Uterus (tissue), 4 donors: ENCODE results near the gene DENND6A. TPM values are rescaled to one million over a fixed set of nuclear protein-coding genes. Genes with fewer than 3 reads are reported as not detected.

ENCODE experiments used
- DNase-seq, 2 donors: peaks; one replicate each; pipeline ENCODE4 v3.0.0-alpha.2; 2019 to 2020
- H3K27ac ChIP-seq, 2 donors: fragments of 200-600 bp; sonication (generic); 1 replicate in 1 of 2; 2 replicates in 1 of 2; pipeline ENCODE4 v1.5.1; 2016 to 2018
- H3K27me3 ChIP-seq, 2 donors: fragments of 200-600 bp; sonication (generic); one replicate each; pipeline ENCODE4 v1.5.1; 2018 to 2019; ENCODE audit warnings: control low read depth in 1 of 2
- H3K36me3 ChIP-seq, 2 donors: fragments of 200-600 bp; sonication (generic); one replicate each; pipeline ENCODE4 v1.5.1; 2019; ENCODE audit warnings: control low read depth in 1 of 2
- H3K4me1 ChIP-seq, 2 donors: fragments of 200-600 bp; sonication (generic); one replicate each; pipeline ENCODE4 v1.5.1; 2018 to 2019; ENCODE audit warnings: control low read depth in 1 of 2
- H3K4me3 ChIP-seq, 2 donors: fragments of 200-600 bp; sonication (generic); 1 replicate in 1 of 2; 2 replicates in 1 of 2; pipeline ENCODE4 v1.5.1; 2018 to 2019; ENCODE audit warnings: mild to moderate bottlenecking in 1 of 2
- H3K9me3 ChIP-seq, 2 donors: fragments of 200-600 bp; sonication (generic); one replicate each; pipeline ENCODE4 v1.5.1; 2019; ENCODE audit warnings: control low read depth in 1 of 2
- POLR2A ChIP-seq, 2 donors: fragments of 450-650 bp; IDR thresholded peaks; one replicate each; pipeline ENCODE4 v1.6.1; 2016; ENCODE audit warnings: antibody characterized with exemption in 2 of 2, mild to moderate bottlenecking in 1 of 2, moderate library complexity in 1 of 2
- intact Hi-C: fragments of 100-400 bp; cut with DNase I; formaldehyde crosslinking; loops from one replicate; pipeline ENCODE4 v1.15.1; 2023; ENCODE audit warnings: low total_unique reads
- total RNA-seq, 4 donors: library from RNA; depleted of rRNA in 3 of 4; stranded (reverse); fragments of >200 nt in 3 of 4; gene quantifications; one replicate each; pipeline versions ENCODE4 v1.1.0 to v1.2.4, GENCODE V29; 2014 to 2023
- TF ChIP-seq, protein P1 (sequence below), 4 experiments: fragments of 200-600 bp in 2 of 4; fragments of 450-650 bp in 2 of 4; sonication (generic) in 2 of 4; IDR thresholded peaks; one replicate each; pipeline ENCODE4 v1.5.1; 2016 to 2019; ENCODE audit warnings: antibody characterized with exemption in 4 of 4, mild to moderate bottlenecking in 2 of 4, moderate library complexity in 1 of 4
- donor health status: DM: yes; HTN: yes; CAD: no.

DENND6A gene
- total RNA-seq, 4 donors from 2014 or later: 11.5 to 65.8 (median 40.4) TPM

DNA sequence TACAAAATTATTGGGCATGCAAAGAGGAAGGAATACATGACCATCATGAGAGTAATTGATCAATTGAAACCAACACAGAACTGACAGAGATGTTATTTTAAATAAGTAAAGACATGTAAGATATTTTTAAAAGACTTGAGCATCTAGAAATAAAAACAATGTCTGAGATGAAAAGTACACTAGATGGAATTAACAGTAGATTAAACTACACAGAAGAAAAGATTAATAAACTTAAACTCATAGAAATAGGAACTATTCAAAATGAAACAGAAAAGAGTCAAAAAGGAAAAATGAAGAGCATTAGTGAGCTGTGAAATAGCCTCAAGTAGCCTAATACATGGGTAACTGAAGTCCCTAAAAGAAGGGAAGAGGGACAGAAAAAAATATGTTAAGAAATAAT is 87.2 kb downstream of the DENND6A start:
- Histone ChIP-seq H3K27ac (no peak overlapping the region), H3K36me3 (no peaks in the 10 kb centered on the region), H3K4me3 (no peak overlapping the region), H3K27me3 (no peaks in the 10 kb centered on the region), H3K9me3 (no peaks in the 10 kb centered on the region), H3K4me1 (no peaks in the 10 kb centered on the region)
- TF ChIP-seq, protein P1, sequence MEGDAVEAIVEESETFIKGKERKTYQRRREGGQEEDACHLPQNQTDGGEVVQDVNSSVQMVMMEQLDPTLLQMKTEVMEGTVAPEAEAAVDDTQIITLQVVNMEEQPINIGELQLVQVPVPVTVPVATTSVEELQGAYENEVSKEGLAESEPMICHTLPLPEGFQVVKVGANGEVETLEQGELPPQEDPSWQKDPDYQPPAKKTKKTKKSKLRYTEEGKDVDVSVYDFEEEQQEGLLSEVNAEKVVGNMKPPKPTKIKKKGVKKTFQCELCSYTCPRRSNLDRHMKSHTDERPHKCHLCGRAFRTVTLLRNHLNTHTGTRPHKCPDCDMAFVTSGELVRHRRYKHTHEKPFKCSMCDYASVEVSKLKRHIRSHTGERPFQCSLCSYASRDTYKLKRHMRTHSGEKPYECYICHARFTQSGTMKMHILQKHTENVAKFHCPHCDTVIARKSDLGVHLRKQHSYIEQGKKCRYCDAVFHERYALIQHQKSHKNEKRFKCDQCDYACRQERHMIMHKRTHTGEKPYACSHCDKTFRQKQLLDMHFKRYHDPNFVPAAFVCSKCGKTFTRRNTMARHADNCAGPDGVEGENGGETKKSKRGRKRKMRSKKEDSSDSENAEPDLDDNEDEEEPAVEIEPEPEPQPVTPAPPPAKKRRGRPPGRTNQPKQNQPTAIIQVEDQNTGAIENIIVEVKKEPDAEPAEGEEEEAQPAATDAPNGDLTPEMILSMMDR (IDR thresholded peaks at IDR 0.05): no peak
- no peak for TF ChIP-seq POLR2A (IDR thresholded peaks at IDR 0.05)
- no peak for DNase-seq
- intact Hi-C loops: no loop called here

DNA sequence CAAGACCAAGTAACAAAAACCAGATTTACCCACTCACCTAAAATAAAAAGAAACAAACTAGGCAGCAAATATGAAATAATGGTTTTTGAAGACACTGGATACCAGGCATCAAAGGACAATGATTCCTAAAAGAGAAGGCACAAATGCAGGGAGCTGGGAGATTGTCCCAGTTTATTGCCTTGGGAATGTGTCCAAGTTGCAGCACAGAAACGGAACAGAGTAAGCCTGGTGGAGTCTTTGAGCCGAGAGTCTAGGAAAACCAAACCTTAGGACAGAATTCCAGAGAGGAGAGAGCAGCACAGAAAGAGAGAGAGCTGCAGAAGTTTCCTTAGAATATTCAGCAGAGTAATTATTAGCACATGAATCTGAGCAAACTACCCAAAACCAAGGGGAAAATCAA is 87.9 kb downstream of the DENND6A start:
- intact Hi-C loops: no loop called here
- no peak overlapping the region for H3K4me3 ChIP-seq
- no peaks in the 10 kb centered on the region for H3K27me3 ChIP-seq
- no peak for DNase-seq
- no peaks in the 10 kb centered on the region for H3K36me3 ChIP-seq
- no peak overlapping the region for H3K27ac ChIP-seq
- no peaks in the 10 kb centered on the region for H3K9me3 ChIP-seq
- no peaks in the 10 kb centered on the region for H3K4me1 ChIP-seq
- TF ChIP-seq POLR2A (IDR thresholded peaks at IDR 0.05): no peak
- TF ChIP-seq, protein P1 (IDR thresholded peaks at IDR 0.05): no peak

DNA sequence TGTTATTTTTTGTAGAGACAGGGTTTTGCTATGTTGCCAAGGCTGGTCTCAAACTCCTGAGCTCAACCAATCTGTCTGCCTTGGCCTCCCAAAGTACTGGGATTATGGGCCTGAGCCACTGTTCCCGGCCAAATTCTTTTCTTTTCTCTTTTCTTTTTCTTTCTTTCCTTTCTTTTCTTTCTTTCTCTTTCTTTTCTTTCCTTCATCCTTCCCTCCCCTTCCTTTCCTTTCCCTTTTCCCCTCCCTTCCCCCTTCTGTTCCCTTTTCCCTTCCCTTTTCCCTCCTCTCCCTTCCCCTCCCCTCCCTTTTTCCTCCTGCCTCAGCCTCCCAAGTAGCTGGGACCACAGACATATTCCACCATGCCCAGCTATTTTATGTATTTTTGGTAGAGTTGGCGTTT is 92.7 kb downstream of the DENND6A start:
- TF ChIP-seq POLR2A (IDR thresholded peaks at IDR 0.05): no peak
- TF ChIP-seq, protein P1 (IDR thresholded peaks at IDR 0.05): no peak
- peaks cover 0 to 4% of the 10 kb centered on the region in 2 donors for H3K4me1 ChIP-seq
- no peaks in the 10 kb centered on the region for H3K9me3 ChIP-seq
- intact Hi-C loops: no loop called here
- H3K4me3 ChIP-seq: no peak overlapping the region
- no peaks in the 10 kb centered on the region for H3K36me3 ChIP-seq
- no peak overlapping the region for H3K27ac ChIP-seq
- no peak for DNase-seq
- H3K27me3 ChIP-seq: no peaks in the 10 kb centered on the region

DNA sequence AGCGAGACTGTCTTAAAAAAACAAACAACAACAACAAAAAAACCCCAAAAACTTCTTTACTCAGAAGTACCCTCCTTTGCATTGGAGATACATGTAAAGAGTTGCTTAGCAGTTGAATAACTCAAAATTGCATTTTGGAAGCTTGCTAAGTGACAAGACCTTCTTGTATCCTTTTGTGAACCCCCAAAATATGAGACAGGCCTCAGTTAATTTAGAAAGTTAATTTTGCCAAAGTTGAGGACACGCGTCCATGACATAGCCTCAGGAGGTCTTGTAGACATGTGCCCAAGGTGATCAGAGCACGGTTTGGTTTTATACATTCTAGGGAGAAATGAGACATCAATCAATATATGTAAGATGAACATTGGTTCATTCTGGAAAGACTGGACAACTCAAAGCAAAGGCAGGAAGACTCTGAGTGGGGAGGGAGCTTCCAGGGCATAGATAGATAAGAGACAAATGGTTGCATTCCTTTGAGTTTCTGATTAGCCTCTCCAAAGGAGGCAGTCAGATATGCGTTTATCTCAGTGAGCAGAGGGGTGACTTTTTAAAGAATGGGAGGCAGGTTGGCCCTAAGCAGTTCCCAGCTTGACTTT is 94.0 kb downstream of the DENND6A start:
- intact Hi-C loops: no loop called here
- Histone ChIP-seq H3K36me3 (no peaks in the 10 kb centered on the region), H3K27ac (peak overlapping the region; percentile 88 to 98), H3K4me1 (peaks cover 0 to 13% of the 10 kb centered on the region in 2 donors), H3K27me3 (no peaks in the 10 kb centered on the region), H3K4me3 (peak overlapping the region; percentile 49 to 72), H3K9me3 (no peaks in the 10 kb centered on the region)
- DNase-seq: no peak
- TF ChIP-seq POLR2A (IDR thresholded peaks at IDR 0.05): no peak
- TF ChIP-seq, protein P1 (IDR thresholded peaks at IDR 0.05): no peak

DNA sequence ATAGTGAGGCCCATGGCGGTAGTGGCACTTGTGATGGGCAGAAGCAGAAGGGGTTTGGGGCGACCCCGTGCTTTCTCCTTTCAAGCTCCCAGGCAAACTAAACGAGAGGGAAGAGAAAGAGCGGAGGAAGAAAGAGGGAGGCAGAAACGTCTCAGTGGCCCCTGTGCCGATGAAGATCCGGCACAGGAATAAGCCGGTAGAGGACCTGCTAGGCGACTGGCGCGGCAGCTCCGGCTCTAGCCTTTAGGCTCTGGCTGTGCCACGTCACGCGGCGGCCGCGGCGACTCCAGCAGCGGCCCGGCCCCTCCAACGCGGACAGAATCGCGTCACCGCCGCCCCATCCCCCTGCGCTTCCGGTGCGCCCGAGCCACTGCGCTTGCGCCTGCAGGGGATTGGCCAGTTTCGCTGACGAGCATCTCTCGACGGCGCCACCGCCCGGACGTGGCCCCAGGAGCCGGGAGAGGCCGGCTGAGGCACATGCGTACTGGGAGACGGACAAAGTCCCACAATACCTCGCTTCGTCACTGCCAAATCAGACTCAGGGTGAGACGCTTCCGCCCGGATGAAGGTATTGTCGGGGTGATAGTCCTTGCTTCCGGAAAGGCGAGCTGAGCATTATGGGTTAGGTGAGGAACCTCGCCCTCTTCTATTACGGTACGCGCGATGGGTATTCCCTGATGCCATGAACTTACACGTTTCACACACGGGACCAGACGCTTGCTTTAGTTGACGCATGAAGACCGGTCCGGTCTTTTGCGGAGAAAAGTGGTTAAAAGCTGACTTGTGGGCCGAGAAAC is 95.6 kb downstream of the DENND6A start, which contains the start of gene ARF4:
TSS of gene ARF4 (minus strand) at position 218 of the 797 bp plus-strand sequence. CDS start at position 14, 204 bp downstream.
- peaks cover 0 to 13% of the 10 kb centered on the region in 2 donors for H3K4me1 ChIP-seq
- intact Hi-C loops: no loop called here
- H3K9me3 ChIP-seq: no peaks in the 10 kb centered on the region
- DNase-seq: peak; percentile 99 to 100
- TF ChIP-seq POLR2A (IDR thresholded peaks at IDR 0.05): peak; percentile 95 to 99
- TF ChIP-seq, protein P1 (IDR thresholded peaks at IDR 0.05): peak in 2 of 4 experiments; percentile 38 to 40
- H3K36me3 ChIP-seq: no peaks in the 10 kb centered on the region
- no peaks in the 10 kb centered on the region for H3K27me3 ChIP-seq
- peak within 1 kb of the TSS; percentile 89 to 91 for H3K4me3 ChIP-seq
- peak within 1 kb of the TSS; percentile 98 to 99 for H3K27ac ChIP-seq
